ENCODE data around the gene SUMO2.

GRCh38 chr17:75181110-75181509, 1.6 kb downstream of the SUMO2 start:
- TF ChIP-seq YY1 (IDR thresholded peaks at IDR 0.05; ENCODE audit: insufficient read depth, insufficient read length) (no peak), ZNF274 (IDR thresholded peaks at IDR 0.05; ENCODE audit: low read depth, low read length) (no peak), SUZ12 (IDR thresholded peaks at IDR 0.05; ENCODE audit: extremely low read depth, insufficient read depth, insufficient read length) (no peak)
